Loucy (cell line): ENCODE data around the gene CYYR1.

Source experiments
- EZH2phosphoT487 ChIP-seq: fragments of 200-600 bp; IDR thresholded peaks from 2 replicates; pipeline ENCODE4 v1.6.1; 2018; ENCODE audit warnings: antibody characterized with exemption, mild to moderate bottlenecking, moderate library complexity, borderline replicate concordance
- TF ChIP-seq, protein P1 (sequence below): fragments of 200-600 bp; sonication (generic); conservative IDR thresholded peaks from 2 replicates; pipeline ENCODE4 v1.5.1; 2014; ENCODE audit warnings: mild to moderate bottlenecking, antibody characterized with exemption, low read length

GRCh38 chr21:26560612-26561011 is 12.5 kb downstream of the CYYR1 start:
- TF ChIP-seq, protein P1, sequence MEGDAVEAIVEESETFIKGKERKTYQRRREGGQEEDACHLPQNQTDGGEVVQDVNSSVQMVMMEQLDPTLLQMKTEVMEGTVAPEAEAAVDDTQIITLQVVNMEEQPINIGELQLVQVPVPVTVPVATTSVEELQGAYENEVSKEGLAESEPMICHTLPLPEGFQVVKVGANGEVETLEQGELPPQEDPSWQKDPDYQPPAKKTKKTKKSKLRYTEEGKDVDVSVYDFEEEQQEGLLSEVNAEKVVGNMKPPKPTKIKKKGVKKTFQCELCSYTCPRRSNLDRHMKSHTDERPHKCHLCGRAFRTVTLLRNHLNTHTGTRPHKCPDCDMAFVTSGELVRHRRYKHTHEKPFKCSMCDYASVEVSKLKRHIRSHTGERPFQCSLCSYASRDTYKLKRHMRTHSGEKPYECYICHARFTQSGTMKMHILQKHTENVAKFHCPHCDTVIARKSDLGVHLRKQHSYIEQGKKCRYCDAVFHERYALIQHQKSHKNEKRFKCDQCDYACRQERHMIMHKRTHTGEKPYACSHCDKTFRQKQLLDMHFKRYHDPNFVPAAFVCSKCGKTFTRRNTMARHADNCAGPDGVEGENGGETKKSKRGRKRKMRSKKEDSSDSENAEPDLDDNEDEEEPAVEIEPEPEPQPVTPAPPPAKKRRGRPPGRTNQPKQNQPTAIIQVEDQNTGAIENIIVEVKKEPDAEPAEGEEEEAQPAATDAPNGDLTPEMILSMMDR = no peak
- TF ChIP-seq EZH2phosphoT487 = no peak
